Aorta (tissue), 5 donors: ENCODE data around the gene HEG1. TPM values are rescaled to one million over a fixed set of nuclear protein-coding genes. Genes with fewer than 3 reads are reported as not detected.
A peak's percentile ranks its signal among the peaks of the same experiment; 100 is the strongest.

Source experiments
- ATAC-seq: fragments of 200-7000 bp; cut with Tn5 transposase; one replicate; pipeline ENCODE4 v1.9.1; 2022; ENCODE audit warnings: moderate library complexity; ENCODE audit not compliant: low FRiP score
- DNase-seq, 2 donors: peaks; one replicate each; pipeline ENCODE4 v3.0.0-alpha.2; 2020
- H3K27ac ChIP-seq, 2 donors: one replicate each; pipeline ENCODE4 v1.5.1; 2013; ENCODE audit warnings: low read length in 2 of 2, mild to moderate bottlenecking in 2 of 2, moderate library complexity in 2 of 2, control low read depth in 1 of 2, inconsistent platforms in 1 of 2, low read depth in 1 of 2
- H3K27me3 ChIP-seq, 2 donors: one replicate each; pipeline ENCODE4 v1.6.1; 2013; ENCODE audit warnings: control low read depth in 1 of 2, low read length in 1 of 2, mild to moderate bottlenecking in 1 of 2, moderate library complexity in 1 of 2; ENCODE audit not compliant: insufficient read depth in 2 of 2, control insufficient read depth in 1 of 2
- H3K36me3 ChIP-seq, 2 donors: one replicate each; pipeline ENCODE4 v1.6.1; 2013; ENCODE audit warnings: control low read depth in 1 of 2, low read length in 1 of 2, mild to moderate bottlenecking in 1 of 2; ENCODE audit not compliant: insufficient read depth in 2 of 2, control insufficient read depth in 1 of 2
- H3K4me1 ChIP-seq, 2 donors: one replicate each; pipeline ENCODE4 v1.6.1; 2013; ENCODE audit warnings: low read length in 2 of 2, control low read depth in 1 of 2, mild to moderate bottlenecking in 1 of 2, moderate library complexity in 1 of 2; ENCODE audit not compliant: insufficient read depth in 2 of 2, control insufficient read depth in 1 of 2
- H3K4me3 ChIP-seq, 2 donors: one replicate each; pipeline ENCODE4 v1.5.1; 2013; ENCODE audit warnings: low read length in 2 of 2, control low read depth in 1 of 2, mild to moderate bottlenecking in 1 of 2
- H3K9me3 ChIP-seq: one replicate; pipeline ENCODE4 v1.6.1; 2013; ENCODE audit warnings: mild to moderate bottlenecking, low read length; ENCODE audit not compliant: control insufficient read depth
- WGBS, 2 donors: extraction: QIAGEN DNeasy Blood & Tissue Kit; methylation state at CpG; one replicate each; pipeline ENCODE4 v1.1.7; 2013; 5-methylcytosine and 5-hydroxymethylcytosine counted together
- intact Hi-C, 2 donors: fragments of 100-400 bp; cut with DNase I; formaldehyde crosslinking; loops; one replicate each; pipeline versions ENCODE4 v1.14.2 to v1.15.0; 2022
- polyA plus RNA-seq, 2 donors: library from polyadenylated mRNA; stranded (reverse); fragments of 200-250 nt; gene quantifications; one replicate each; pipeline ENCODE4 v1.2.3, GENCODE V29; 2013
- total RNA-seq, 2 donors: library from RNA; stranded (reverse); fragmentation: NEBNext Ultra II Directional; extraction: Animal tissue kit (Norgen Biotek cat#: 25700); gene quantifications; one replicate each; pipeline ENCODE4 v1.2.1, GENCODE V29; 2021
- donor health status: healthy with polysubstance abuse.
- donor health status: Bipolar disorder and iron deficiency.
- donor health status: DM: no; HTN: no; CAD: no.
- donor health status: DM: no; HTN: no; CAD: no.
- donor health status: DM: yes; HTN: yes; CAD: no.

HEG1 gene
- total and polyA plus RNA-seq, 4 donors, result 4.9 to 204 (median 55.7) TPM

- Histone ChIP-seq H3K4me3 (no peak overlapping the region), H3K9me3 (no peaks in the 10 kb centered on the region), H3K27me3 (no peaks in the 10 kb centered on the region), H3K4me1 (no peaks in the 10 kb centered on the region), H3K27ac (no peak overlapping the region), H3K36me3 (peaks cover 8 to 14% of the 10 kb centered on the region in 2 donors)
- intact Hi-C loops, result no loop called here
- DNase-seq (no peak), ATAC-seq (no peak)
- WGBS, 2 donors, result 90 to 93% methylated on average over 10 of the region's 10 CpGs
Measured at GRCh38 chr3:125003859-125004595, 51.8 kb downstream of the HEG1 start.

GRCh38 chr3:125003369-125003853, 52.4 kb downstream of the HEG1 start:
- ATAC-seq, result peak; percentile 72
- Histone ChIP-seq H3K4me1 (no peaks in the 10 kb centered on the region), H3K36me3 (peaks cover 8 to 14% of the 10 kb centered on the region in 2 donors), H3K4me3 (no peak overlapping the region), H3K9me3 (no peaks in the 10 kb centered on the region), H3K27me3 (no peaks in the 10 kb centered on the region), H3K27ac (no peak overlapping the region)
- intact Hi-C loops, result no loop called here
- no peak for DNase-seq
- WGBS, 2 donors, result 48 to 53% methylated on average over 7 of the region's 7 CpGs

GRCh38 chr3:125002414-125003368, 53.1 kb downstream of the HEG1 start:
- peaks cover 8 to 14% of the 10 kb centered on the region in 2 donors for H3K36me3 ChIP-seq
- DNase-seq (no peak), ATAC-seq (no peak)
- 85 to 92% methylated on average over 11 of the region's 11 CpGs for WGBS, 2 donors
- H3K4me1 ChIP-seq, result no peaks in the 10 kb centered on the region
- intact Hi-C loops, result no loop called here
- H3K27me3 ChIP-seq, result no peaks in the 10 kb centered on the region
- H3K4me3 ChIP-seq, result no peak overlapping the region
- no peaks in the 10 kb centered on the region for H3K9me3 ChIP-seq
- H3K27ac ChIP-seq, result no peak overlapping the region

GRCh38 chr3:125001557-125002413, 54.0 kb downstream of the HEG1 start:
- intact Hi-C loops, result no loop called here
- Histone ChIP-seq H3K4me3 (no peak overlapping the region), H3K27ac (no peak overlapping the region), H3K9me3 (no peaks in the 10 kb centered on the region), H3K27me3 (no peaks in the 10 kb centered on the region), H3K4me1 (no peaks in the 10 kb centered on the region), H3K36me3 (peaks cover 10 to 14% of the 10 kb centered on the region in 2 donors)
- 80% methylated on average over 12 of the region's 12 CpGs for WGBS, 2 donors
- DNase-seq (no peak), ATAC-seq (no peak)

GRCh38 chr3:125000661-125001060, 55.1 kb downstream of the HEG1 start:
- ATAC-seq (no peak), DNase-seq (no peak)
- WGBS, 2 donors, result 79 to 84% methylated on average over 2 of the region's 2 CpGs
- intact Hi-C loops, result no loop called here
- H3K27me3 ChIP-seq, result no peaks in the 10 kb centered on the region
- H3K9me3 ChIP-seq, result no peaks in the 10 kb centered on the region
- H3K4me1 ChIP-seq, result no peaks in the 10 kb centered on the region
- no peak overlapping the region for H3K27ac ChIP-seq
- H3K4me3 ChIP-seq, result no peak overlapping the region
- H3K36me3 ChIP-seq, result peaks cover 7% of the 10 kb centered on the region in 2 donors

- DNase-seq, result no peak
- ATAC-seq, result no peak
- intact Hi-C loops, result loop anchor here (2.0 to 5.0 kb wide), 2 partner anchors 437 to 439 kb away; no protein-coding TSS in a partner anchor
- Histone ChIP-seq H3K36me3 (peaks cover 5 to 7% of the 10 kb centered on the region in 2 donors), H3K27ac (no peak overlapping the region), H3K4me3 (no peak overlapping the region), H3K4me1 (no peaks in the 10 kb centered on the region), H3K9me3 (no peaks in the 10 kb centered on the region), H3K27me3 (no peaks in the 10 kb centered on the region)
- 85 to 89% methylated on average over 2 of the region's 2 CpGs for WGBS, 2 donors
Measured at GRCh38 chr3:124999897-125000435, 55.8 kb downstream of the HEG1 start.

GRCh38 chr3:124999317-124999716, 56.5 kb downstream of the HEG1 start:
- no peak for ATAC-seq
- no peak for DNase-seq
- no peak overlapping the region for H3K27ac ChIP-seq
- intact Hi-C loops, result loop anchor here (2.0 to 5.0 kb wide), 2 partner anchors 438 to 439 kb away; no protein-coding TSS in a partner anchor
- 3 to 6% methylated on average over 1 of the region's 1 CpG for WGBS, 2 donors
- no peak overlapping the region for H3K4me3 ChIP-seq
- no peaks in the 10 kb centered on the region for H3K9me3 ChIP-seq
- H3K36me3 ChIP-seq, result peaks cover 5% of the 10 kb centered on the region in 2 donors
- H3K4me1 ChIP-seq, result no peaks in the 10 kb centered on the region
- no peaks in the 10 kb centered on the region for H3K27me3 ChIP-seq

- Histone ChIP-seq H3K27ac (no peak overlapping the region), H3K27me3 (no peaks in the 10 kb centered on the region), H3K9me3 (no peaks in the 10 kb centered on the region), H3K4me1 (no peaks in the 10 kb centered on the region), H3K4me3 (no peak overlapping the region), H3K36me3 (peaks cover 5% of the 10 kb centered on the region in 2 donors)
- intact Hi-C loops, result loop anchor here (2.0 to 5.0 kb wide), 2 partner anchors 439 to 441 kb away; no protein-coding TSS in a partner anchor
- 90 to 93% methylated on average over 3 of the region's 3 CpGs for WGBS, 2 donors
- no peak for ATAC-seq
- no peak for DNase-seq
Measured at GRCh38 chr3:124998247-124998630, 57.6 kb downstream of the HEG1 start.
